Lung (tissue), 12 donors: Measurements from ENCODE around the gene CENPC. TPM values are rescaled to one million over a fixed set of nuclear protein-coding genes. Genes with fewer than 3 reads are reported as not detected.
"Not testable (repeated sequence)": the region's sequence is repeated elsewhere in the genome, so short reads cannot be mapped to it uniquely, and the experiment has no call there.

Source experiments
- ATAC-seq: fragments of 200-7000 bp; cut with Tn5 transposase; one replicate; pipeline ENCODE4 v1.9.1; 2020; ENCODE audit warnings: moderate number of reproducible peaks; ENCODE audit not compliant: insufficient read depth, low FRiP score
- DNase-seq, 3 donors: peaks; one replicate each; pipeline ENCODE4 v3.0.0-alpha.2; 2013 to 2017
- H3K27ac ChIP-seq, 2 donors: one replicate each; pipeline ENCODE4 v1.5.1; 2013; ENCODE audit warnings: mild to moderate bottlenecking in 2 of 2, moderate library complexity in 2 of 2, control low read depth in 1 of 2, inconsistent platforms in 1 of 2, low read depth in 1 of 2, low read length in 1 of 2
- H3K27me3 ChIP-seq, 3 donors: one replicate each; pipeline ENCODE4 v1.5.1; 2013; ENCODE audit warnings: low read length in 2 of 3; ENCODE audit not compliant: control insufficient read depth in 3 of 3, insufficient read depth in 3 of 3
- H3K36me3 ChIP-seq, 4 donors: one replicate each; pipeline ENCODE4 v1.5.1; 2013; ENCODE audit warnings: low read length in 4 of 4, mild to moderate bottlenecking in 1 of 4, moderate library complexity in 1 of 4; ENCODE audit not compliant: control insufficient read depth in 4 of 4, insufficient read depth in 4 of 4
- H3K4me1 ChIP-seq, 5 donors: one replicate each; pipeline ENCODE4 v1.5.1; 2013; ENCODE audit warnings: low read length in 5 of 5, mild to moderate bottlenecking in 2 of 5, moderate library complexity in 1 of 5; ENCODE audit not compliant: control insufficient read depth in 5 of 5, insufficient read depth in 5 of 5
- H3K4me3 ChIP-seq: one replicate; pipeline ENCODE4 v1.5.1; 2013; ENCODE audit warnings: mild to moderate bottlenecking, control low read depth, moderate library complexity
- H3K9ac ChIP-seq, 2 donors: one replicate each; pipeline ENCODE4 v1.5.1; 2013; ENCODE audit warnings: low read length in 2 of 2, control low read depth in 1 of 2; ENCODE audit not compliant: insufficient read depth in 1 of 2
- H3K9me3 ChIP-seq, 4 donors: one replicate each; pipeline ENCODE4 v1.5.1; 2013; ENCODE audit warnings: low read length in 3 of 4, mild to moderate bottlenecking in 1 of 4, moderate library complexity in 1 of 4; ENCODE audit not compliant: control insufficient read depth in 4 of 4, insufficient read depth in 3 of 4
- WGBS, 2 donors: extraction: QIAGEN DNeasy Blood & Tissue Kit; methylation state at CpG; one replicate each; pipeline ENCODE4 v1.1.7; 2013; 5-methylcytosine and 5-hydroxymethylcytosine counted together
- polyA plus RNA-seq, 2 donors: library from polyadenylated mRNA; stranded (reverse); fragments of 200-250 nt; gene quantifications; one replicate each; pipeline ENCODE4 v1.2.1, GENCODE V29; 2013
- total RNA-seq, 2 donors: library from RNA; depleted of rRNA in 1 of 2; stranded (reverse); fragments of >200 nt in 1 of 2; gene quantifications; one replicate each; pipeline ENCODE4 v1.2.1, GENCODE V29; 2014 to 2021
- TF ChIP-seq, protein P1 (sequence below): IDR thresholded peaks from 2 replicates; pipeline ENCODE4 v1.5.1; 2012; ENCODE audit warnings: mild to moderate bottlenecking; ENCODE audit errors: control extremely low read depth, extremely low read depth
- donor health status: control.
- donor health status: control.
- donor health status: Bipolar disorder and iron deficiency.
- donor health status: healthy.
- donor health status: DM: yes; HTN: yes; CAD: no.

The CENPC gene
- total and polyA plus RNA-seq, 4 donors = 4.2 to 57.1 (median 9.8) TPM

GRCh38 chr4:67456577-67457196, 88.6 kb downstream of the CENPC start:
- no peak for ATAC-seq
- no peak for DNase-seq
- Histone ChIP-seq H3K9ac (no peak overlapping the region), H3K4me1 (peaks cover 0 to 1% (median 0%) of the 10 kb centered on the region in 5 donors), H3K9me3 (no peaks in the 10 kb centered on the region), H3K4me3 (no peak overlapping the region), H3K27me3 (no peaks in the 10 kb centered on the region), H3K36me3 (peaks cover 5 to 6% (median 6%) of the 10 kb centered on the region in 4 donors), H3K27ac (no peak overlapping the region)
- TF ChIP-seq, protein P1, sequence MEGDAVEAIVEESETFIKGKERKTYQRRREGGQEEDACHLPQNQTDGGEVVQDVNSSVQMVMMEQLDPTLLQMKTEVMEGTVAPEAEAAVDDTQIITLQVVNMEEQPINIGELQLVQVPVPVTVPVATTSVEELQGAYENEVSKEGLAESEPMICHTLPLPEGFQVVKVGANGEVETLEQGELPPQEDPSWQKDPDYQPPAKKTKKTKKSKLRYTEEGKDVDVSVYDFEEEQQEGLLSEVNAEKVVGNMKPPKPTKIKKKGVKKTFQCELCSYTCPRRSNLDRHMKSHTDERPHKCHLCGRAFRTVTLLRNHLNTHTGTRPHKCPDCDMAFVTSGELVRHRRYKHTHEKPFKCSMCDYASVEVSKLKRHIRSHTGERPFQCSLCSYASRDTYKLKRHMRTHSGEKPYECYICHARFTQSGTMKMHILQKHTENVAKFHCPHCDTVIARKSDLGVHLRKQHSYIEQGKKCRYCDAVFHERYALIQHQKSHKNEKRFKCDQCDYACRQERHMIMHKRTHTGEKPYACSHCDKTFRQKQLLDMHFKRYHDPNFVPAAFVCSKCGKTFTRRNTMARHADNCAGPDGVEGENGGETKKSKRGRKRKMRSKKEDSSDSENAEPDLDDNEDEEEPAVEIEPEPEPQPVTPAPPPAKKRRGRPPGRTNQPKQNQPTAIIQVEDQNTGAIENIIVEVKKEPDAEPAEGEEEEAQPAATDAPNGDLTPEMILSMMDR = no peak
- WGBS, 2 donors = 77 to 83% methylated on average over 5 of the region's 5 CpGs

GRCh38 chr4:67452846-67453205, 92.5 kb downstream of the CENPC start:
- H3K27me3 ChIP-seq, H3K36me3 ChIP-seq, H3K27ac ChIP-seq, H3K4me3 ChIP-seq, ATAC-seq, DNase-seq, H3K4me1 ChIP-seq, H3K9me3 ChIP-seq, H3K9ac ChIP-seq: not testable (repeated sequence)
- 87 to 88% methylated on average over 2 of the region's 2 CpGs for WGBS, 2 donors

DNA sequence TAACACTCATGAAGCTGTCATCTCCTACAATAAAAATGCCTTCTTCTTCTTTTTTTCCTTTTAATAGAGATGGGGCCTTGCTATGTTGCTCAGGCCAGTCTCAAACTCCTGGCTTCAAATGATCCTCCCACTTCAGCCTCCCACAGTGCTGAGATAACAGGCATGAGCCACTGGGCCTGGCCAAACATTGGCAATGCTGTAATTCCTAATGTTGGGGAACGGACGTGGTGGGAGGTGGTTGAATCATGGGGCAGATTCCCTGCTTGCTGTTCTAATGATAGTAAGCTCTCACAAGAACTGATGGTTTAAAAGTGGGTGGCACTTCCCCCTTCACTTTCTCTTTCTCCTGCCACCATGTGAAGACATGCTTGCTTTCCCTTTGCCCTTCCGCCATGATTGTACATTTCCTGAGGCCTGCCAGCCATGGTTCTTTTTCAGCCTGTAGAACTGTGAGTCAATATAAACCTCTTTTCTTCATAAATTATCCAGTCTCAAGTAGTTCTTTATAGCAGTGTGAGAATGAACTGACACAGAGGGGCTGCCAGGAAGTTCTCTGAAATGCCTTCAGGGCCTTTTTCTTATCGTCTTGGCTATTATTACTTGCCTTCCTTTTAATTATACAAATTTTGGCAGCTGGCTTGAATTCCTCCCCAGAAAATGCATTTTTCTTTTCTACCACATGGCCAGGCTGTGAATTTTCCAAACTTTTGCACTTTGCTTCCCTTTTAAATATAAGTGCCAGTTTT, 93.0 kb downstream of the CENPC start:
- Histone ChIP-seq H3K27ac (no peak overlapping the region), H3K4me1 (no peaks in the 10 kb centered on the region), H3K9me3 (peaks cover 0 to 2% (median 0%) of the 10 kb centered on the region in 4 donors), H3K27me3 (no peaks in the 10 kb centered on the region), H3K4me3 (no peak overlapping the region), H3K9ac (no peak overlapping the region), H3K36me3 (peaks cover 0 to 6% (median 2%) of the 10 kb centered on the region in 4 donors)
- TF ChIP-seq, protein P1 = no peak
- no peak for DNase-seq
- WGBS, 2 donors = 87 to 96% methylated on average over 4 of the region's 4 CpGs
- no peak for ATAC-seq

GRCh38 chr4:67451464-67451863, 93.8 kb downstream of the CENPC start:
- no peak overlapping the region for H3K4me3 ChIP-seq
- peaks cover 0 to 2% (median 0%) of the 10 kb centered on the region in 4 donors for H3K9me3 ChIP-seq
- H3K36me3 ChIP-seq = peaks cover 0 to 6% (median 2%) of the 10 kb centered on the region in 4 donors
- TF ChIP-seq, protein P1 = no peak
- WGBS, 2 donors = 90 to 95% methylated on average over 6 of the region's 6 CpGs
- no peak overlapping the region for H3K27ac ChIP-seq
- DNase-seq (no peak), ATAC-seq (no peak)
- no peaks in the 10 kb centered on the region for H3K4me1 ChIP-seq
- no peaks in the 10 kb centered on the region for H3K27me3 ChIP-seq
- H3K9ac ChIP-seq = no peak overlapping the region
